GM13976 (cell line): ENCODE data around the gene SAMSN1.

Experiments
- DNase-seq: peaks from one replicate; pipeline ENCODE4 v3.0.0; 2012; ENCODE audit warnings: low spot score
- CTCF ChIP-seq: IDR thresholded peaks from 2 replicates; pipeline ENCODE4 v1.5.1; 2012; ENCODE audit warnings: borderline replicate concordance, mild to moderate bottlenecking; ENCODE audit not compliant: insufficient read depth; ENCODE audit errors: extremely low read depth, missing control alignments, control extremely low read depth
- in situ Hi-C: fragments of 300-500 bp; cut with MboI; formaldehyde crosslinking; loops from one replicate; pipeline ENCODE4 v1.12.0; 2022; ENCODE audit warnings: low sequenced_read_pairs, mixed read lengths, inconsistent platforms; ENCODE audit not compliant: unreplicated experiment

The SAMSN1 gene

GRCh38 chr21:14492931-14493330, 53.2 kb downstream of the SAMSN1 start:
- DNase-seq, result no peak
- in situ Hi-C loops, result no loop called here
- TF ChIP-seq CTCF, result no peak

- no peak for DNase-seq
- TF ChIP-seq CTCF, result no peak
- in situ Hi-C loops, result no loop called here
Observed at GRCh38 chr21:14491269-14491681, 54.8 kb downstream of the SAMSN1 start.

GRCh38 chr21:14488672-14489204, 57.4 kb downstream of the SAMSN1 start:
- in situ Hi-C loops, result no loop called here
- TF ChIP-seq CTCF, result no peak
- DNase-seq, result no peak

- DNase-seq, result no peak
- TF ChIP-seq CTCF, result no peak
- in situ Hi-C loops, result no loop called here
Observed at GRCh38 chr21:14487490-14488432, 58.4 kb downstream of the SAMSN1 start.

- no peak for DNase-seq
- in situ Hi-C loops, result no loop called here
Observed at GRCh38 chr21:14486869-14487268, 59.2 kb downstream of the SAMSN1 start.

More at GRCh38 chr21:14486869-14487268, 59.2 kb downstream of the SAMSN1 start:
- no peak for TF ChIP-seq CTCF
